Breast epithelium (tissue), 3 donors: Measurements from ENCODE around the gene PPM1L.

Experiments used
- CTCF ChIP-seq, 3 donors: fragments of 450-650 bp; IDR thresholded peaks; one replicate each; pipeline ENCODE4 v1.5.1; 2016 to 2017; ENCODE audit warnings: antibody characterized with exemption in 3 of 3, mild to moderate bottlenecking in 3 of 3, moderate library complexity in 3 of 3
- POLR2AphosphoS5 ChIP-seq, 3 donors: sonication (generic); formaldehyde crosslinking; IDR thresholded peaks; one replicate each; pipeline ENCODE4 v1.6.1; 2017; ENCODE audit warnings: antibody characterized with exemption in 3 of 3

- no peak for TF ChIP-seq CTCF (IDR thresholded peaks at IDR 0.05)
- no peak for TF ChIP-seq POLR2AphosphoS5 (IDR thresholded peaks at IDR 0.05)
Measured at GRCh38 chr3:160852856-160853255, 96.8 kb downstream of the PPM1L start.
